Motor neuron (in vitro differentiated cells): ENCODE measurements around the gene SLC16A2. TPM values are rescaled to one million over a fixed set of nuclear protein-coding genes. Genes with fewer than 3 reads are reported as not detected.

Source experiments
- ATAC-seq, 8 experiments: fragments of 200-7000 bp; cut with Tn5 transposase; replicated peaks in 6 of 8; 2 replicates each; pipeline ENCODE4 v1.8.0; 2021; ENCODE audit warnings: mild to moderate bottlenecking in 8 of 8, moderate library complexity in 8 of 8
- H3K27ac ChIP-seq, 2 donors: fragments of 250-450 bp; sonication (Bioruptor Pico); 2 replicates each; pipeline ENCODE4 v1.9.0; 2021; ENCODE audit warnings: antibody characterized with exemption in 2 of 2, mild to moderate bottlenecking in 2 of 2, moderate library complexity in 1 of 2
- H3K4me1 ChIP-seq, 2 donors: fragments of 250-450 bp; sonication (Bioruptor Pico); replicated peaks in 1 of 2; 2 replicates each; pipeline ENCODE4 v1.6.1; 2021; ENCODE audit warnings: antibody characterized with exemption in 2 of 2, mild to moderate bottlenecking in 2 of 2, moderate library complexity in 1 of 2
- H3K4me3 ChIP-seq, 5 donors: fragments of 250-450 bp; sonication (Bioruptor Pico); 2 replicates each; pipeline ENCODE4 v1.9.0; 2021; ENCODE audit warnings: antibody characterized with exemption in 5 of 5, mild to moderate bottlenecking in 5 of 5, moderate library complexity in 4 of 5
- WGBS, 10 experiments: fragments of 450-650 bp; shearing (Covaris generic); methylation state at CpG; one replicate each; pipeline ENCODE4 v1.0.0; 2022; 5-methylcytosine and 5-hydroxymethylcytosine counted together
- in situ Hi-C, 9 experiments: fragments of 400-800 bp; cut with MboI; loops; one replicate each; pipeline ENCODE4 v1.15.0; 2021; ENCODE audit warnings: low sequenced_read_pairs in 9 of 9, low pct_unique_long_range_greater_than_20kb in 2 of 9; ENCODE audit not compliant: unreplicated experiment in 9 of 9
- total RNA-seq, 8 experiments: library from RNA; unstranded; fragments of 300-600 nt; gene quantifications; 2 replicates each; pipeline versions ENCODE4 v1.2.3 to v1.2.4, GENCODE V29; 2022

The SLC16A2 gene
- total RNA-seq, 8 experiments from 2014 or later = 1.9 to 22.9 (median 8.4) TPM

DNA sequence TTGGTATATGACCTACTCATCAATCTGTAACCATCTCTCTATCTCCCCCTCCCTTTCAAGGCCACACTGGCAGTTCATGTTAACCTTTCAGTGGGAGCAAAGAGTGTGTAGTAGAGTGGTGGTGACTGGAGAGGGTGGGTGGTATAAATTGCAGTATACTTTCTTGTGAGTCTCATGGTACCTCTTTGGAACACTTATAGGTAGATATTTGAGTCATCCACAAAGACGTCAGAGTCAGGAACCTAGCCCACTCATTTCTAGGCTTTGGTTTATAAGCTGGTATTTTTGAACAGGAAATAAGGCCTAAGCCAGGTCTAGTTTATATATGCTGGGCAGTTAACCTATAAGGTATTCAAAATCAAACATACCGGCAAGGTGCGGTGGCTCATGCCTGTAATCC is 156.8 kb downstream of the SLC16A2 start:
- 40 to 65% methylated on average over 1 to 3 of the region's 3 CpGs; no CpG with 5 or more reads in 8 of the 10 experiments for WGBS, 10 experiments
- in situ Hi-C loops = no loop called here
- Histone ChIP-seq H3K4me3 (no peak overlapping the region), H3K27ac (no peak overlapping the region), H3K4me1 (no peaks in the 10 kb centered on the region)
- ATAC-seq = no peak

DNA sequence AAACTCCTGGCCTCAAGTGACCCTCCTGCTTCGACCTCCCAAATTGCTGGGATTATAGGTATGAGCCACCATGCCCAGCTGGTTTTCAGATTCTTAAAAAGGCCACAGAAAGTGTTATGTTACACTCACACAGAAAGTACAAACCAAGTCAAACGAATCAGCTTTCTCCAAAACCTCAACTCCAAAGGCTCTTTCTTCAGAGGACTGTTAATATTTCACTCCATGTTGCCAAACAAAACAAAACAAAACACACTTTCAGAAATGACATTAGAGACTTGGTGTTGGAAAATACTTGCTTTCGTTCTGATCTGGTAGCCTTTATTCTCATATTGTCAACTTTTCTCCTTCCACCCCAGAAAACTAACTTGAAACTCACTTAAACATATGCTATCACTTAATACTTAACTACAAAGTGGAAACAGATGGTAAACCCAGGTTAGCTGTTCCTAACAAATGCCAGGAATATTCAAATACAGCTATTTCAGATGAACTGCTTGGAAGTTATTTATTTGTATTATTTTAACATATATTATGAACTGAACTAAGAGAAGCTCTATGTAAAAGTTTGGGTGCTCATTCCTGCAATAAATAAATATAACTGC is 158.4 kb downstream of the SLC16A2 start:
- in situ Hi-C loops = no loop called here
- no peak overlapping the region for H3K27ac ChIP-seq
- H3K4me1 ChIP-seq = no peaks in the 10 kb centered on the region
- peak in 1 of 8 experiments; percentile 32 for ATAC-seq
- H3K4me3 ChIP-seq = no peak overlapping the region
- WGBS, 10 experiments = 20 to 80% (median 51%) methylated on average over 1 to 3 of the region's 3 CpGs; no CpG with 5 or more reads in 6 of the 10 experiments

Other genes with a start within 250 kb of the SLC16A2 start
- under 1 TPM in 1 of 8 experiments, not detected in 7; 0.52 TPM for gene ZCCHC13, start 117.3 kb upstream of the SLC16A2 start, total RNA-seq
- 10 to 100 TPM; 41.9 to 61.9 (median 57.4) TPM for gene RLIM, start 193.1 kb downstream of the SLC16A2 start, total RNA-seq